H1 (cell line): ENCODE data around the gene ABCC4. TPM values are rescaled to one million over a fixed set of nuclear protein-coding genes. Genes with fewer than 3 reads are reported as not detected.

Experiments
- FOSL1 ChIP-seq: IDR thresholded peaks from 2 replicates; pipeline ENCODE4 v1.6.1; 2011; ENCODE audit warnings: mild to moderate bottlenecking, low read depth, low read length, moderate library complexity; ENCODE audit not compliant: insufficient read depth
- GTF2F1 ChIP-seq: IDR thresholded peaks from 2 replicates; pipeline ENCODE4 v1.6.1; 2012; ENCODE audit warnings: low read depth, low read length, improper control_type of control experiment, borderline replicate concordance
- JUND ChIP-seq: IDR thresholded peaks from 2 replicates; pipeline ENCODE4 v1.6.1; 2011; ENCODE audit warnings: mild to moderate bottlenecking, improper control_type of control experiment, low read length
- SP4 ChIP-seq: IDR thresholded peaks from 2 replicates; pipeline ENCODE4 v1.6.1; 2012; ENCODE audit warnings: low read length, inconsistent platforms
- TAF1 ChIP-seq: IDR thresholded peaks from 2 replicates; pipeline ENCODE4 v1.6.1; 2011; ENCODE audit warnings: mild to moderate bottlenecking, low read depth, low read length
- TCF12 ChIP-seq: IDR thresholded peaks from 2 replicates; pipeline ENCODE4 v1.6.1; 2011; ENCODE audit warnings: low read depth, mild to moderate bottlenecking, low read length
- ZNF274 ChIP-seq: IDR thresholded peaks from 2 replicates; pipeline ENCODE4 v1.7.0; 2012; ENCODE audit warnings: low read length, borderline replicate concordance; ENCODE audit errors: extremely low read depth
- polyA plus RNA-seq, 7 experiments: library from polyadenylated mRNA; depleted of rRNA in 3 of 7; stranded (reverse) in 5 of 7; unstranded in 2 of 7; fragments of >200 nt in 5 of 7; fragments of 200-250 nt in 2 of 7; gene quantifications; 1 replicate in 5 of 7; 2 replicates in 1 of 7; 4 replicates in 1 of 7; pipeline versions ENCODE4 v1.2.1 to v1.2.3, GENCODE V29; 2011 to 2013; ENCODE audit warnings: missing spikeins in 2 of 7, mixed read lengths in 2 of 7
- total RNA-seq: library from RNA; stranded (reverse); fragmentation: NEBNext Ultra II Directional; extraction: Animal tissue kit (Norgen Biotek cat#: 25700); gene quantifications from 2 replicates; pipeline ENCODE4 v1.2.1, GENCODE V29; 2021

ABCC4 gene
- total and polyA plus RNA-seq, 2 of the 8 experiments (the other 6 are each of a cell fraction or from before 2014, with no cell fraction given), result 4.0 to 14.1 TPM

DNA sequence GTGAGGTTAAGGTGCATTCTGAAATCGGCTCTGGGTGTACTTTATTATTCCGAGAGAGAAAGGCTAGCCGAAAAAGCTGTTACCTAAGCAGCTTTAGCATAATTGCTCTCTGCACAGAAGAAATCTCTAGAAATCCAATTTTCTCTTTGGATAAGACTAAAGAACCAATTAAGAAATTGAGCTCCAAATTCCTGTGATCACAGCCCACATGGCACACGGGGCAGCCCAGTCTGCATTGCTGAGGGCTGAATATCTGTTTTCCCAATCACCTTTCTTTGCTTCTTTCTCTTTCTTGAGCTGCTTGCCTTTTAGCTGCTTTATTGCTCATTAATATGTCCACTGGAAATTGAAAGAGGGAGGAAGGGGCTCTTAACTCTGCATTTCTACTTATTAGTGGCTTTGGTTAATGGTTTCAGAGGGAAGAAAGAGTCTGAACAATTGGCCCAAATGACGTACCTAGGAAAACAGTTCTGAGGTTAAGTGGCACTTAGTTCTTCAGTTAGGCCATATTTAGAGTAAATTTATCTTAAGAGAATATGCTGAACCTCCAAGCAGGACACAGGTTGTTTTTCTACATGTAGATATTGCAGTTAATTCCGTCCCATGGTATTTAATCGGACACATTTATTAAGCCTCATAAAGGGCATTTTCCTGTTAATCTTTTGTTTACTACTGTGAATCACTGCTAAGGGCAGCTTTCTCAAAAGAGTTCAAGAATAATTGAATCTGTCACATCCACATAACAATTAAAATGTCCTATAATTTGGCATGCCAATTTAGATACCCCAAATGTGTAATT lies 265.7 kb downstream of the ABCC4 start (continued):
- TF ChIP-seq TAF1, result no peak
- no peak for TF ChIP-seq SP4
- TF ChIP-seq JUND, result no peak
- no peak for TF ChIP-seq TCF12
- no peak for TF ChIP-seq ZNF274
- no peak for TF ChIP-seq FOSL1
- no peak for TF ChIP-seq GTF2F1
